Left ventricle myocardium superior (tissue), 1 donor: ENCODE data around the gene CCL20. TPM values are rescaled to one million over a fixed set of nuclear protein-coding genes. Genes with fewer than 3 reads are reported as not detected.

Experiments used
- ATAC-seq: fragments of 200-7000 bp; cut with Tn5 transposase; one replicate; pipeline ENCODE4 v1.9.1; 2020; ENCODE audit warnings: mild to moderate bottlenecking, moderate library complexity
- DNase-seq: peaks from one replicate; pipeline ENCODE4 v3.0.0-alpha.2; 2020
- intact Hi-C: fragments of 100-400 bp; cut with micrococcal nuclease; formaldehyde crosslinking; loops from one replicate; pipeline ENCODE4 v1.11.0; 2022
- total RNA-seq: library from RNA; stranded (reverse); fragmentation: NEBNext Ultra II Directional; extraction: Animal tissue kit (Norgen Biotek cat#: 25700); gene quantifications from one replicate; pipeline ENCODE4 v1.2.1, GENCODE V29; 2021
- donor health status: DM: no; HTN: yes; CAD: no; lungs with severe emphysema.

Gene CCL20
- total RNA-seq, 1 donor from 2014 or later = not detected

DNA sequence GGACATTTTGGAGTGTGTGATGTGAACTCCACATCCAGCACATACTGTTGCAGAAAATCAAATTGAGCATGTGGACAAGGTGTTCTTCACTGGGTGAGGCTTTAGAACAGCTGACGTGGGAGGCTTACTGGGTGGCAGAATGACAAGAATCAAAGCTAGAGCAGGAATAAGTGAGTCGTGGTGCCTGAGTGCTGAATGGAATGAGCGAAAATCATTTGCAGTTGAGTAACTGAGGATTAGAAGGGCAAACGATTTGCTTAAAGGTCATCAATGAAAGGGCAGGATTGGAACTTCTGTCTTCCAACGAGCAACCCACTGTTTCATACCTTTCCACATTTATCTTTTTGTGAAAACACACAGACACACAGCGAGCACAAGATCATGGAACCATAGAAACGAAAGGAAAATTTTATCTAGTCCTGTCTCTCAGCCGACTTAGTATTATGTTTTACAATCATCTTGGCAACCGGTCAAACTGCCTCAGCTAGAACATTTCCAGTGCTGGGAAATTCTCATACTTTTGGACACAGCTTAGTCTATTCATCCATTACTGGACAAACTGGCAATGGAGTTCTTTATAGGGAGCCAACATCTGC, 50.6 kb downstream of the CCL20 start:
- intact Hi-C loops = no loop called here
- DNase-seq (no peak), ATAC-seq (peak; percentile 75)

DNA sequence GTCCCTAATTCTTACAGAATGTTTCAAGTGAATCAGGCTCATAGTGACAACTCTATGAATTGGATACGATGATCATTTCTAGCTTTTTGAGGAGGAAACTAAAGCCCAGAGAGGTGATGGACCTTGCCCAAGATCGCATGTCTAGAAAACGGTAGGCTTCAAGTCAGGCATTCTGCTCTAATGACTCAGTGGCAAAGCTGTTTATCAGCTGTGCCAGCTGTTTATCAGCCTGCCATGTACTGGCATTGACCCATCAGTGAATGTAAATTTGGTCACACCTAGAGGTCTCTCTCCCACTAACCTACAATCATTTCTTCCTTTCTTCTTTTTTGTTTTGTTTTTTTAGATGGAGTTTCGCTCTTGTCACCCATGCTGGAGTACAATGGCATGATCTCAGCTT, 51.6 kb downstream of the CCL20 start:
- ATAC-seq (no peak), DNase-seq (no peak)
- intact Hi-C loops = no loop called here

Other genes with a start within 250 kb of the CCL20 start
- gene SCYGR2, start 214.9 kb upstream of the CCL20 start, total RNA-seq = not detected
- gene SCYGR3, start 199.0 kb upstream of the CCL20 start, total RNA-seq = not detected
- gene SCYGR4, start 196.3 kb upstream of the CCL20 start, total RNA-seq = not detected
- gene SCYGR5, start 147.0 kb upstream of the CCL20 start, total RNA-seq = not detected
- gene SLC19A3, start 95.8 kb upstream of the CCL20 start, total RNA-seq = 1.2 TPM
- gene SCYGR6, start 89.1 kb upstream of the CCL20 start, total RNA-seq = not detected
- gene SCYGR7, start 85.5 kb upstream of the CCL20 start, total RNA-seq = not detected
- not detected for gene SCYGR8, start 67.9 kb upstream of the CCL20 start, total RNA-seq
- gene DAW1, start 57.8 kb downstream of the CCL20 start, total RNA-seq = not detected